Suprapubic skin (tissue), 4 donors: ENCODE data around the gene WLS. TPM values are rescaled to one million over a fixed set of nuclear protein-coding genes. Genes with fewer than 3 reads are reported as not detected.

Source experiments
- DNase-seq, 2 donors: peaks; one replicate each; pipeline ENCODE4 v3.0.0-alpha.2; 2019; ENCODE audit warnings: low spot score in 2 of 2
- H3K27ac ChIP-seq: fragments of 200-600 bp; sonication (generic); one replicate; pipeline ENCODE4 v1.5.1; 2019
- H3K27me3 ChIP-seq: fragments of 200-600 bp; sonication (generic); one replicate; pipeline ENCODE4 v1.5.1; 2019
- H3K36me3 ChIP-seq: fragments of 200-600 bp; sonication (generic); one replicate; pipeline ENCODE4 v1.5.1; 2019
- H3K4me1 ChIP-seq: fragments of 200-600 bp; sonication (generic); one replicate; pipeline ENCODE4 v1.5.1; 2019
- H3K4me3 ChIP-seq: fragments of 200-600 bp; sonication (generic); one replicate; pipeline ENCODE4 v1.5.1; 2019; ENCODE audit warnings: mild to moderate bottlenecking
- H3K9me3 ChIP-seq: fragments of 200-600 bp; sonication (generic); one replicate; pipeline ENCODE4 v1.5.1; 2019
- CTCF ChIP-seq, 2 donors: fragments of 200-600 bp in 1 of 2; fragments of 450-650 bp in 1 of 2; sonication (generic) in 1 of 2; IDR thresholded peaks; one replicate each; pipeline ENCODE4 v1.5.1; 2016 to 2019; ENCODE audit warnings: antibody characterized with exemption in 2 of 2, mild to moderate bottlenecking in 1 of 2, moderate library complexity in 1 of 2
- EP300 ChIP-seq: sonication (generic); formaldehyde crosslinking; IDR thresholded peaks from one replicate; pipeline ENCODE4 v1.6.1; 2017; ENCODE audit warnings: antibody characterized with exemption
- POLR2A ChIP-seq, 2 donors: fragments of 450-650 bp; IDR thresholded peaks; one replicate each; pipeline ENCODE4 v1.6.1; 2017; ENCODE audit warnings: antibody characterized with exemption in 2 of 2, mild to moderate bottlenecking in 2 of 2, moderate library complexity in 2 of 2
- POLR2AphosphoS5 ChIP-seq, 3 donors: sonication (generic); formaldehyde crosslinking; IDR thresholded peaks; one replicate each; pipeline ENCODE4 v1.6.1; 2017; ENCODE audit warnings: antibody characterized with exemption in 3 of 3
- WGBS: methylation state at CpG from one replicate; pipeline ENCODE4 v1.1.5; 2018; 5-methylcytosine and 5-hydroxymethylcytosine counted together
- total RNA-seq, 4 donors: library from RNA; depleted of rRNA; stranded (reverse); fragments of >200 nt; gene quantifications; one replicate each; pipeline ENCODE4 v1.1.0, GENCODE V29; 2016

Gene WLS
- total RNA-seq, 4 donors from 2014 or later: 62.3 to 75.0 (median 70.0) TPM

- H3K4me3 ChIP-seq: peak overlapping the region; percentile 74
- TF ChIP-seq POLR2AphosphoS5 (IDR thresholded peaks at IDR 0.05): peak in 1 of 3 donors; percentile 5
- no peak for TF ChIP-seq POLR2A (IDR thresholded peaks at IDR 0.05)
- TF ChIP-seq EP300: no peak
- H3K27me3 ChIP-seq: no peaks in the 10 kb centered on the region
- under 1% methylated on average over 31 of the region's 31 CpGs for WGBS
- H3K4me1 ChIP-seq: peaks cover 42% of the 10 kb centered on the region
- H3K9me3 ChIP-seq: no peaks in the 10 kb centered on the region
- H3K27ac ChIP-seq: peak overlapping the region; percentile 81
- no peaks in the 10 kb centered on the region for H3K36me3 ChIP-seq
- peak; percentile 82 to 84 for DNase-seq
Measured at GRCh38 chr1:68231627-68232288, 565 bp downstream of the WLS start.

GRCh38 chr1:68230901-68231626, 1.3 kb downstream of the WLS start:
- Histone ChIP-seq H3K27me3 (no peaks in the 10 kb centered on the region), H3K4me3 (peak overlapping the region; percentile 74), H3K9me3 (no peaks in the 10 kb centered on the region), H3K36me3 (no peaks in the 10 kb centered on the region), H3K4me1 (peaks cover 47% of the 10 kb centered on the region), H3K27ac (peak overlapping the region; percentile 81)
- peak in 1 of 2 donors; percentile 74 for DNase-seq
- TF ChIP-seq POLR2A (IDR thresholded peaks at IDR 0.05) (no peak), EP300 (no peak), CTCF (IDR thresholded peaks at IDR 0.05) (no peak), POLR2AphosphoS5 (IDR thresholded peaks at IDR 0.05) (no peak)
- 1% methylated on average over 56 of the region's 62 CpGs for WGBS

GRCh38 chr1:68230484-68230802, 1.9 kb downstream of the WLS start:
- Histone ChIP-seq H3K9me3 (no peaks in the 10 kb centered on the region), H3K27ac (peak overlapping the region; percentile 81)

GRCh38 chr1:68229650-68230483, 2.5 kb downstream of the WLS start:
- Histone ChIP-seq H3K36me3 (no peaks in the 10 kb centered on the region), H3K27me3 (no peaks in the 10 kb centered on the region), H3K4me1 (peaks cover 59% of the 10 kb centered on the region), H3K4me3 (peak overlapping the region; percentile 74), H3K9me3 (no peaks in the 10 kb centered on the region), H3K27ac (peak overlapping the region; percentile 81)
- TF ChIP-seq POLR2AphosphoS5 (IDR thresholded peaks at IDR 0.05) (no peak), EP300 (no peak), POLR2A (IDR thresholded peaks at IDR 0.05) (no peak), CTCF (IDR thresholded peaks at IDR 0.05) (no peak)
- WGBS: 50% methylated on average over 7 of the region's 7 CpGs
- no peak for DNase-seq

More at GRCh38 chr1:68230484-68230802, 1.9 kb downstream of the WLS start:
- Histone ChIP-seq H3K4me1 (peaks cover 53% of the 10 kb centered on the region), H3K27me3 (no peaks in the 10 kb centered on the region), H3K4me3 (peak overlapping the region; percentile 74), H3K36me3 (no peaks in the 10 kb centered on the region)
- WGBS: 3% methylated on average over 7 of the region's 7 CpGs
- no peak for TF ChIP-seq POLR2A (IDR thresholded peaks at IDR 0.05)
- no peak for TF ChIP-seq POLR2AphosphoS5 (IDR thresholded peaks at IDR 0.05)
- no peak for TF ChIP-seq EP300
- TF ChIP-seq CTCF (IDR thresholded peaks at IDR 0.05): no peak
- DNase-seq: no peak

GRCh38 chr1:68228851-68229250, 3.5 kb downstream of the WLS start:
- H3K36me3 ChIP-seq: no peaks in the 10 kb centered on the region
- peaks cover 69% of the 10 kb centered on the region for H3K4me1 ChIP-seq
- no peak for TF ChIP-seq POLR2A (IDR thresholded peaks at IDR 0.05)
- no peak for TF ChIP-seq EP300
- TF ChIP-seq CTCF (IDR thresholded peaks at IDR 0.05): no peak
- TF ChIP-seq POLR2AphosphoS5 (IDR thresholded peaks at IDR 0.05): no peak
- H3K9me3 ChIP-seq: no peaks in the 10 kb centered on the region
- 34% methylated on average over 3 of the region's 3 CpGs for WGBS
- no peak overlapping the region for H3K27ac ChIP-seq
- peak overlapping the region; percentile 74 for H3K4me3 ChIP-seq
- no peak for DNase-seq
- no peaks in the 10 kb centered on the region for H3K27me3 ChIP-seq
